BE2C (cell line): ENCODE data around the gene PLTP.
A peak's percentile ranks its signal among the peaks of the same experiment; 100 is the strongest.
"Not testable (repeated sequence)": the region's sequence is repeated elsewhere in the genome, so short reads cannot be mapped to it uniquely, and the experiment has no call there.

Experiments used
- DNase-seq: peaks from one replicate; pipeline ENCODE4 v3.0.0-alpha.2; 2020
- H3K27me3 ChIP-seq: fragments of 250-450 bp; sonication (Bioruptor Pico); 2 replicates; pipeline ENCODE4 v1.5.1; 2020; ENCODE audit warnings: mild to moderate bottlenecking
- H3K36me3 ChIP-seq: fragments of 250-450 bp; sonication (Bioruptor Pico); 2 replicates; pipeline ENCODE4 v1.5.1; 2020; ENCODE audit warnings: mild to moderate bottlenecking
- H3K4me1 ChIP-seq: fragments of 250-450 bp; sonication (Bioruptor Pico); 2 replicates; pipeline ENCODE4 v1.5.1; 2020
- H3K4me3 ChIP-seq: 2 replicates; pipeline ENCODE4 v1.5.1; 2011; ENCODE audit warnings: low read depth, low read length
- H3K9me3 ChIP-seq: fragments of 250-450 bp; sonication (Bioruptor Pico); 2 replicates; pipeline ENCODE4 v1.5.1; 2020
- TF ChIP-seq, protein P1 (sequence below): IDR thresholded peaks from 2 replicates; pipeline ENCODE4 v1.5.1; 2012; ENCODE audit warnings: mild to moderate bottlenecking, low read depth, low read length

The PLTP gene

DNA sequence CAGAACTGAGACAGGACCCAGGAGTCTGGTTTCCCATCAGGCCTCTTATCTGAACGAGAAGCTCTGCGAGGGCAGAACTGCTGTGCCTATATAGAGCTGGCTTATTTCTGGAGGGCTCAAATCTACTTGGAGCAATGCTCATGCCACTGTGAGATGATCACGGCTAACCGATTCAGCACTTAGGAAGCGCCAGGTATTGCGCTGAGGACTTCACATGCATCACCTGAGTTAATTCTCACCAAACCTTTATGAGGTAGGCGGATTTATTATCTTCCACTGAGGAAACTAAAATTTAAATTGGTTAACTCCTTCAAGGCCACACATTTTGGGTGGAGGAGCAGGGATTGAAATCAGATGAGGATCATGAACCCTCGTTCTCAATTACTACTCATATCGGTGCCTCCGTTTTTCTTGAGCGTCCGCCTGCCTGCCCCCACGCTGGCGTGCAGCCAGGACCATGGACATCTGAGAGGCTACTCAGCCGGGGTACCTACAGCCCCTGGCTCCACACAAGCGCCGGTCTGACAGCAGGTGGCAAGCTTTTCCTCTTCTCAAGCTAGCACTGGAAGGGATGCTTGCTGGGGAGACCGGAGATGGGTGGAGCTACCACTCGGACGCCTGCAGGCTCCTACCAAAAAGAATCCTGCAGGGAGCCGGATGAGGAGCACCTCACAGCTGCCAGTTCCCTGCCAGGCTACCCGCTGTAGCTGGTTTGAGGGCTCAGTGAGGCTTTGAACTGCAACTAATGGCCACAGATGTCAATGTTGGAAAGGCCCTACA lies 21.5 kb upstream of the PLTP start:
- Histone ChIP-seq H3K36me3 (peaks cover 11% of the 10 kb centered on the region), H3K9me3 (no peaks in the 10 kb centered on the region), H3K4me3 (peak overlapping the region; percentile 94), H3K4me1 (no peaks in the 10 kb centered on the region), H3K27me3 (no peaks in the 10 kb centered on the region)
- DNase-seq, result peak; percentile 86
- TF ChIP-seq, protein P1, sequence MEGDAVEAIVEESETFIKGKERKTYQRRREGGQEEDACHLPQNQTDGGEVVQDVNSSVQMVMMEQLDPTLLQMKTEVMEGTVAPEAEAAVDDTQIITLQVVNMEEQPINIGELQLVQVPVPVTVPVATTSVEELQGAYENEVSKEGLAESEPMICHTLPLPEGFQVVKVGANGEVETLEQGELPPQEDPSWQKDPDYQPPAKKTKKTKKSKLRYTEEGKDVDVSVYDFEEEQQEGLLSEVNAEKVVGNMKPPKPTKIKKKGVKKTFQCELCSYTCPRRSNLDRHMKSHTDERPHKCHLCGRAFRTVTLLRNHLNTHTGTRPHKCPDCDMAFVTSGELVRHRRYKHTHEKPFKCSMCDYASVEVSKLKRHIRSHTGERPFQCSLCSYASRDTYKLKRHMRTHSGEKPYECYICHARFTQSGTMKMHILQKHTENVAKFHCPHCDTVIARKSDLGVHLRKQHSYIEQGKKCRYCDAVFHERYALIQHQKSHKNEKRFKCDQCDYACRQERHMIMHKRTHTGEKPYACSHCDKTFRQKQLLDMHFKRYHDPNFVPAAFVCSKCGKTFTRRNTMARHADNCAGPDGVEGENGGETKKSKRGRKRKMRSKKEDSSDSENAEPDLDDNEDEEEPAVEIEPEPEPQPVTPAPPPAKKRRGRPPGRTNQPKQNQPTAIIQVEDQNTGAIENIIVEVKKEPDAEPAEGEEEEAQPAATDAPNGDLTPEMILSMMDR, result peak; percentile 51

DNA sequence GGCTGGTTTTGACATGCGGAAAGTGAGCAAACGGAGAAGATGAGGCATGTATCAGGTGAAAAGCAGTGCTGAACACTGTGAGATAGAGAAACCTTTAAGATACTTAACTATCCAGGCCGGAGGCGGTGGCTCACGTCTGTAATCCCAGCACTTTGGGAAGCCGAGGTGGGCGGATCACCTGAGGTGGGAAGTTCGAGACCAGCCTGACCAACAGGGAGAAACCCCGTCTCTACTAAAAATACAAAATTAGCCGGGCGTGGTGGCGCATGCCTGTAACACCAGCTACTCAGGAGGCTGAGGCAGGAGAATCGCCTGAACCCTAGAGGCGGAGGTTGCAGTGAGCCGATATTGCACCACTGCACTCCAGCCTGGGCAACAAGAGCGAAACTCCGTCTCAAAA lies 19.7 kb upstream of the PLTP start:
- not testable (repeated sequence) for H3K4me3 ChIP-seq, H3K36me3 ChIP-seq, H3K4me1 ChIP-seq, DNase-seq, H3K27me3 ChIP-seq, H3K9me3 ChIP-seq

DNA sequence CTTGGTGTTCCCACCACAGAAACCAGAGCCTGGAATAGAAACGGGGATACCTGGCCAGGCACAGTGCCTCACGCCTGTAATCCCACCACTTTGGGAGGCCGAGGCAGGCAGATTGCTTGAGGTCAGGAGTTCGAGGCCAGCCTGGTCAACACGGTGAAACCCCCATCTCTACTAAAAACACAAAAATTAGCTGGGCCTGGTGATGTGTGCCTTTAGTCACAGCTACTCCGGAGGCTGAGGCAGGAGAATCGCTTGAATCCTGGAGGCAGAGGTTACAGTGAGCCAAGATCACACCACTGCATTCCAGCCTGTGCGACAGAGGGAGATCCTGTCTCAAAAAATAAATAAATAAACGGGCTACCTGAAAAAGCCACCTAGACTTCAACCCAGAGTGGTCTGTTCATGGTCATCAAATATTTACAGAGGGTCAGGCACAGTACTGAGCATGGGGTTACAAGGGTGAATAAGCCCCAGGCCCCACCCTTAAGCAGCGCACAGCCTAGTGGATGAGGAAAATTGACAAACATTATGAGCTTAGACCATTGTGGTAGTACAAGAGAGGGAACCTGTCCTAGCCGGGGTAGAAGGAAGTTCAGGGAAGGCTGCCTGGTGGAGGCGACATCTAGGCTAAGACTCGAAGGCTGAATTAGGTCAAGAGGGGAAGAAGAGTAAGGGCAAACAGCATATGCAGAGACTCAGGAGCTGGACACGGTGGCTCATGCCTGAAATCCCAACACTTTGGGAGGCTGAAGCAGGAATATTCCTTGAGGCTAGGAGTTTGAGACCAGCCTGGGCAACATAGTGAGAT lies 15.3 kb upstream of the PLTP start:
- no peak overlapping the region for H3K4me3 ChIP-seq
- no peaks in the 10 kb centered on the region for H3K36me3 ChIP-seq
- H3K9me3 ChIP-seq, result no peaks in the 10 kb centered on the region
- DNase-seq, result no peak
- TF ChIP-seq, protein P1, result no peak
- no peaks in the 10 kb centered on the region for H3K4me1 ChIP-seq
- H3K27me3 ChIP-seq, result no peaks in the 10 kb centered on the region

DNA sequence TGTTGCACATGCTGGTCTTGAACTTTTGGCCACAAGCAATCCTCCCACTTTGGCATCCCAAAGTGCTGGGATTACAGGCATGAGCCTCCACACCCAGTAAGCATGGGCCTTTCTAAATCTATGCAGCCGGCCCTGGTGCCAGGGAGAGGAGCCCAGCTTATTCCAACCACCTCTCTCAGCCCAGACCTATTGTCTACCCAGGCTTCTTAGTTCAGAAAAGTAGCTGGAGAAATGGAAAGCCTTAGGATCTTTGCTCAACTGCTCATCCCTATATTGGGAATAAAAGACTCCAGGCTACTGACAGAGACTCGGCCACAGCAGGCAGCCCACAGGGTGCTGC lies 14.7 kb upstream of the PLTP start:
- H3K4me3 ChIP-seq, result no peak overlapping the region
- no peaks in the 10 kb centered on the region for H3K27me3 ChIP-seq
- no peak for DNase-seq
- TF ChIP-seq, protein P1, result no peak
- H3K36me3 ChIP-seq, result no peaks in the 10 kb centered on the region
- no peaks in the 10 kb centered on the region for H3K9me3 ChIP-seq
- H3K4me1 ChIP-seq, result no peaks in the 10 kb centered on the region

DNA sequence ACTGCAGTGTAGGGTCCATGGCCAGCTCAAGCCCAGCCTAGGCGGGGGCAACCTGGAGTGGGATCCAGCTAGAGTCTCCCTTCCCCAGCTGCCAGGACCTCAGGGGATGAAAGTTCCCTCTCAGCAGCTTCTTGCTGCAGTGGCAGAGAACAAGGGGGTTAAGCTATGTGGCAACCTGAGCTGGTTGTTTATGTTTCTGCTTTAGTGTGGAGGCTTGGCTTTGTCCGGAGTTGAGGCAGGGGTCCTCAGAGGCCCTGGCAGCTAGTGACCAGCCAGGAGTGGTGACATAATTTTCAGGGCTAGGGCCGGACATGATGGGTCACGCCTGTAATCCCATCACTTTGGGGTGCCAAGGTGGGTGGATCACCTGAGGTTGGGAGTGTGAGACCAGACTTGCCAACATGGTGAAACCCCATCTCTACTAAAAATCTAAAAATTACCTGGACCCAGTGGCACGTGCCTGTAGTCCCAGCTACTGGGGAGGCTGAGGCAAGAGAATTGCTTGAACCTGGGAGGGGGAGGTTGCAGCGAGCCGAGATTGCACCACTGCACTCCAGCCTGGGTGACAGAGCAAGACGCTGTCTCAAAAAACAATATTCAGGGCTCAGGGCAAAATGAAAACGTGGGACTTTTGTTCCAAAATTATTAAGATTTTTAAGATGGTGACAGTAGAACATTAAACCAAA lies 14.0 kb upstream of the PLTP start:
- H3K36me3 ChIP-seq, result no peaks in the 10 kb centered on the region
- no peaks in the 10 kb centered on the region for H3K4me1 ChIP-seq
- H3K9me3 ChIP-seq, result no peaks in the 10 kb centered on the region
- no peak for DNase-seq
- no peak overlapping the region for H3K4me3 ChIP-seq
- TF ChIP-seq, protein P1, result no peak
- no peaks in the 10 kb centered on the region for H3K27me3 ChIP-seq

DNA sequence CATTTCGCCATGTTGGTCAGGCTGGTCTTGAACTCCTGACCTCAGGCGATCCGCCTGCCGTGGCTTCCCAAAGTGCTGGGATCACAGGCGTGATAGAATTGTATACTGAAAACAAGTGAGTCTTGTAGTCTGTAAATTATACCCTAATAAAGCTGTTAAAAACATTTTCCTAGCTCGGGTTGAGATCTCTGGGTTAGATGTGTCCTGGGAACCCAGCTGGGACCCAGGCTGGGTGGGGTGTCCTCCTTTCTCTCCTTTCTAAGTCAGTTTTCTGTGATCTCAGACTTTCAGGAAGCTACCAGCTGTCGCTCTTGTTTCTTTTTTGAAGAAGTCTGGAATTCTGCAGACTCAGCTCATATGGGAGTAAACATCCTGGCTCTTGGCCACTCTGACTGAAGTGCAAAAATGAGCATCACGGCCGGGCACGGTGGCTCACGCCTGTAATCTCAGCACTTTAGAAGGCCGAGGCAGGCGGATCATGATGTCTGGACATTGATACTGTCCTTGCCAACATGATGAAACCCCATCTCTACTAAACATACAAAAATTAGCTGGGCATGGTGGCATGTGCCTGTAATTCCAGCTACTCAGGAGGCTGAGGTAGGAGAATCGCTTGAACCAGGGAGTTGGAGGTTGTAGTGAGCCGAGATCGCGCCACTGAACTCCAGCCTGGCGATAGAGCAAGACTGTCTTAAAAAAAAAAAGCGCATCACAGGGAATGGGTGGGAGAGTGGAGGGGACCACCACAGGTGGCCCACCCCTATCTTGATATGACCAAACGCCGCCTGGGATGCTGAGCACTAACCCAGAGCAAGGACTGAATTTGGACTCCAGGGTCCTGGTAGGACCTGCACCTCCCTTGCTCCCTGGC lies 12.7 kb upstream of the PLTP start:
- H3K36me3 ChIP-seq, result no peaks in the 10 kb centered on the region
- TF ChIP-seq, protein P1, result no peak
- no peaks in the 10 kb centered on the region for H3K9me3 ChIP-seq
- no peaks in the 10 kb centered on the region for H3K27me3 ChIP-seq
- H3K4me1 ChIP-seq, result no peaks in the 10 kb centered on the region
- DNase-seq, result no peak
- H3K4me3 ChIP-seq, result no peak overlapping the region
